AG09309 (cell line): ENCODE measurements around the gene MIS18BP1.

Experiments used
- DNase-seq: peaks from one replicate; pipeline ENCODE4 v3.0.0-alpha.2; 2010; ENCODE audit warnings: low read depth
- H3K4me3 ChIP-seq: 2 replicates; pipeline ENCODE4 v1.5.1; 2011; ENCODE audit warnings: mild to moderate bottlenecking, low read depth, low read length, moderate library complexity; ENCODE audit not compliant: control insufficient read depth
- TF ChIP-seq, protein P1 (sequence below): IDR thresholded peaks from 2 replicates; pipeline ENCODE4 v1.5.1; 2011; ENCODE audit warnings: mild to moderate bottlenecking, low read depth, low read length, inconsistent platforms; ENCODE audit not compliant: insufficient read depth, control insufficient read depth; ENCODE audit errors: missing control alignments

The MIS18BP1 gene

DNA sequence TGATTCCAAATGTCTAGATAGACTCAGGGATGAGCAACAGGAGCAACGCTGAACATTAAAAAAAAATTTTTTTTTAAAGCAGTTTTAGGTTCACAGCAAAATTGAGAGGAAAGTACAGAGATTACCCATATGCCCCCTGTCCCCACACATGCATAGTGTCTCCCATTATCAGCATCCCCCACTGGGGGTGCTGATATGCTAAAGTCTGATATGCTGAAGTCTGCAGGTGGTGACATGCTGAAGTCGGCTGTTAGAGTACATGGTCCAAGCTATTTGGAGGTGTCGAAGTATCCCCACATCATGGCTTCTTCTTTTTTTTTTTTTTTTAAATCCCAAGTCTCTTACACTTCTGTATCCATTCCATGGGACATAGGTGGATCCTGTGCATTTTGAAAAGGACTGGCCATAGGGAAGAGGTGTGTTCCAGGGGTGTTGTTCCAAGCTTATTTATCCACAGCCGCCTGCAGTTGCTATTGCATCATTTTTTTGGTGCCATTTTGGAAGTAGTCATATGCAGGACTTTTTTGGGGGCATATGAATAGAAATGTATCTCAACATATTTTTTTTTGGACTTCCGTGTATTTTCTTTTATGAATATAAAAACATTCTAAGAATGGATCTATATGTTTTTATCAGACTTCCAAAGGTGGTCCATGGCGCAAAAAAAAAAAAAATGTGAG is 19.0 kb upstream of the MIS18BP1 start:
- H3K4me3 ChIP-seq: no peak overlapping the region
- no peak for DNase-seq
- TF ChIP-seq, protein P1, sequence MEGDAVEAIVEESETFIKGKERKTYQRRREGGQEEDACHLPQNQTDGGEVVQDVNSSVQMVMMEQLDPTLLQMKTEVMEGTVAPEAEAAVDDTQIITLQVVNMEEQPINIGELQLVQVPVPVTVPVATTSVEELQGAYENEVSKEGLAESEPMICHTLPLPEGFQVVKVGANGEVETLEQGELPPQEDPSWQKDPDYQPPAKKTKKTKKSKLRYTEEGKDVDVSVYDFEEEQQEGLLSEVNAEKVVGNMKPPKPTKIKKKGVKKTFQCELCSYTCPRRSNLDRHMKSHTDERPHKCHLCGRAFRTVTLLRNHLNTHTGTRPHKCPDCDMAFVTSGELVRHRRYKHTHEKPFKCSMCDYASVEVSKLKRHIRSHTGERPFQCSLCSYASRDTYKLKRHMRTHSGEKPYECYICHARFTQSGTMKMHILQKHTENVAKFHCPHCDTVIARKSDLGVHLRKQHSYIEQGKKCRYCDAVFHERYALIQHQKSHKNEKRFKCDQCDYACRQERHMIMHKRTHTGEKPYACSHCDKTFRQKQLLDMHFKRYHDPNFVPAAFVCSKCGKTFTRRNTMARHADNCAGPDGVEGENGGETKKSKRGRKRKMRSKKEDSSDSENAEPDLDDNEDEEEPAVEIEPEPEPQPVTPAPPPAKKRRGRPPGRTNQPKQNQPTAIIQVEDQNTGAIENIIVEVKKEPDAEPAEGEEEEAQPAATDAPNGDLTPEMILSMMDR: no peak

DNA sequence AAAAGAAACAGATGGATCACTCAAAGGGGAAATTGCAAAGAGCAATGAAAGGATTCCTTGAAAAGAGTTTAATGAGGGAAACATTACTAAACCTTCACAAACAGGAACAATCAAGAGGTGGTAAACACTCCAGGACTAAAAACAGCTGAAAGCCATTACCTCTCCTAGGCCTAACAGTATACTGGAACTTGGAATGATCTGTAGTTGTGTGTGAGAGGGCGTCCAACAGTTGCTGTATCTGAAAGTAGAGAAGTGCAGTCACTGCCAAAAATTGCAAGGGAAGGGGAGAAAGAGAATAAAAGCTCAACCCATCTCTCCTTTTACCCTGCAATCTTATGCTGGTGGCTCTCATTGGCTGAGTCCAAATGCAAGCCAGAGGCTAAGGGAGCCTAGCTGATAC is 17.0 kb upstream of the MIS18BP1 start:
- DNase-seq: no peak
- H3K4me3 ChIP-seq: no peak overlapping the region
- TF ChIP-seq, protein P1: no peak

GRCh38 chr14:45267071-45267470 is 14.1 kb upstream of the MIS18BP1 start:
- TF ChIP-seq, protein P1: no peak
- H3K4me3 ChIP-seq: no peak overlapping the region
- DNase-seq: no peak

DNA sequence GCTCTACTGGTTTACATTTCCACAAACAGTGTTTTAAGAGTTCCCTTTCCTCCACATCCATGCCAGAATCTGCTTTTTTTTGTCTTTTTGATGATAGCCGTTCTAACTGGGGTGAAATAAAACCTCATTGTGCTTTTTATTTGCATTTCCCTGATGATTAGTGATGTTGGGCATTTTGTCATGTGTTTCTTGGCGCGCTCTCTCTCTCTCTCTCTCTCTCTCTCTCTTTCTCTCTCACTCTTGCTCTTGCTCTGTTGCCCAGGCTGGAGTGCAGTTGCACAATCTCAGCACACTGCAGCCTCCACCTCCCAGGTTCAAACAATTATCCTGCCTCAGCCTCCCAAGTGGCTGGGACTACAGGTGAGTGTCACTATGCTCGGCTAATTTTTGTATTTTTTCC is 9.6 kb upstream of the MIS18BP1 start:
- H3K4me3 ChIP-seq: no peak overlapping the region
- TF ChIP-seq, protein P1: no peak
- DNase-seq: no peak

DNA sequence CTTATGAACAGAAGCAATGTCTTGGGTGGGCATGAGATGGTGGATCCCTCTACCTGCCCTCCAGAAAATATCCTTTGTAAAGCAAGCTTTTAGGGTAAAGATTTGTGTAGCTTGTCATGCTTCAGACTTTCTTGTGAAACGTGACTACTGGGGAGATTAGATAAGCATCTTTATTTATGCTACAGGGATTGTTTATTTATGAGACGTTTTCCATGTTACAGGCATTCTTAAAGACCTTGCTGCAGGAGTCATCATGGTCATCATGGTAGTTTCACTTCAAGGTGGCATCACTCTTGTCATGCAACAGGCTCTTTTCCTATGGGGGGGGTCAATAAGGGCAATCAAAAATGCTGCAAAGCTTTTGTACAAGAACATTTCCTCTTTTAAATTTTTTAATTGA is 8.2 kb upstream of the MIS18BP1 start:
- no peak for DNase-seq
- H3K4me3 ChIP-seq: no peak overlapping the region
- TF ChIP-seq, protein P1: no peak

- no peak for DNase-seq
- TF ChIP-seq, protein P1: no peak
- no peak overlapping the region for H3K4me3 ChIP-seq
These were observed 5.8 kb upstream of the MIS18BP1 start for GRCh38 chr14:45258805-45259204.
